GM21737 (cell line): ENCODE measurements around the gene KCNH1.

Experiments used
- ATAC-seq: cut with Tn5 transposase; IDR thresholded peaks from one replicate; pipeline ENCODE4 v1.9.1; 2021; ENCODE audit warnings: mild to moderate bottlenecking, moderate library complexity; ENCODE audit not compliant: unreplicated experiment

Gene KCNH1

DNA sequence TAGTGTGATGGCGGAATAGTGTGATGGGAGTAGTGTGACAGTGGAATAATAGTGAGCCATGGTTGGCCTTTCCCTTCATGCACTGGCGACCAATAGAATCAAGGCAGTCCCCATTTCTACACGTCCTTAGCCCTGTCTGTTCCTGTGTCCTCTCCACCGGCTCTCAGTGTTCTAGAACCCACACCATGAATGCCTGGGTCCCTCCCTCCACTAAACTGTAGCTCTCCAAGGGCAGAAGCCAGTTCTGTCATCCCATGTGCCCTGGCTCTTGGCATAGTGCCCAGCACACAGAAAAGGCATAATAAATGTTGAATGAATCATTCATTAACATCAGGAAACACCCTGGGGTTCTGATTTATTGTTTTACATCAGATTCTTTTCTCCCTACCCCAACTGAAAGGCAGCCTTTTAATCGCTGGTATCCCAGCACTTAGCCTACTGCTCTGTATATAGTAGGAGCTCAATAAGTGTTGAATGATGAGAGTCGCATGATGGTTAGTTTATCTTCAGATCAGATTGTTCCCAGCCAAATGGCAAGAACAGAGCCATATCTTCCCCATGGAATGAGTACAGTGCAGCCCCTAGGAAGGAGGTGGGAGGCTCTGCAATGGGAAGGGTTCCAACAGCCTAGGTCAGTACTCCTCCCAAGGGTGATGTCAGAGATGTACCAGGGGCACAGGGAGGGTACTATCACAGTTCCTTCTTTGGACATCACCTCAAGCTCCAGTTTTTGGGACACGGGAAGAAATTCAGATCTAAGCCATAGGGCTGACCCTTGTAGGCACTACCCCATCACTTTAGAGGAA is 479.6 kb downstream of the KCNH1 start:
- ATAC-seq = no peak

DNA sequence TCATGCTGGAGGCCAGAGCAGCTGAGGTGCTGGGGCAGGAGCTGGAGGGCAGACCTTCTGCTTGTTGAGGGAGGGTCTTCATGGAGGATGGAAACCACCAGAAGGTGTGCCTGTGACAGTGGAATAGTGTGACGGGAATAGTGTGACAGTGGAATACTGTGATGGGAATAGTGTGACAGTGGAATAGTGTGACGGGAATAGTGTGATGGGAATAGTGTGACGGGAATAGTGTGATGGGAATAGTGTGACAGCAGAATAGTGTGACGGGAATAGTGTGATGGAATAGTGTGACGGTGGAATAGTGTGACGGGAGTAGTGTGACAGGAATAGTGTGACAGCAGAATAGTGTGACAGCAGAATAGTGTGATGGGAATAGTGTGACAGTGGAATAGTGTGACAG is 480.2 kb downstream of the KCNH1 start:
- ATAC-seq = no peak

DNA sequence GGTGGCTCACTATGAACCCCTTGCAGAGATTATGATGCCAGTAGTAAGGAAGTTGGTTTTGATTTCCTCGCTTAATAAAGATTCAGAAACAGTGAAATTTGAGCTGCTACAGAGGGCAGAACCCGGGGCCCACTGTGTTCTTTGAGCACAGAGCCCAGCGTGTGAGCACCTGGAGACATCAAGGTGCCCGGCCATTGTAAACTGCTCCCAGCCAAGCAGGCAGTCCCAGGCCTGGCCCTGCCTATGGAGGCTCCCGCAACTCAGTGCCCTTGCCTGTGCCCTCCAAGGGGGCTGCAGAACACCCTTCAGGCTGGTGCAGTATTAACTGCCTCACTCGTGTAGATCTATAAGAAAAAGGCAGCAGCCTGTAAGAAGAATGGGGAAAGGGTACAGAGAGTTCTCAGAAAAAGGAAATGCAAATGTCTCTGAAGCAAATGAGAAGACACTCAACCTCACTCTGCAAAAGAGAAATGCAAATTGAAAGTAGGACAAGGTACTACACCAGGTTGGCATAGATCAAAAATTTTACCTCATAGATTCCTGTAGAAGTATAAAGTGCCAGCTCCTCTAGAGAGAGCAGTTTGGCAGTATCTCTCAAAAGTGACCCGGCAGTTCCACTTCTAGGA is 481.5 kb downstream of the KCNH1 start:
- no peak for ATAC-seq

DNA sequence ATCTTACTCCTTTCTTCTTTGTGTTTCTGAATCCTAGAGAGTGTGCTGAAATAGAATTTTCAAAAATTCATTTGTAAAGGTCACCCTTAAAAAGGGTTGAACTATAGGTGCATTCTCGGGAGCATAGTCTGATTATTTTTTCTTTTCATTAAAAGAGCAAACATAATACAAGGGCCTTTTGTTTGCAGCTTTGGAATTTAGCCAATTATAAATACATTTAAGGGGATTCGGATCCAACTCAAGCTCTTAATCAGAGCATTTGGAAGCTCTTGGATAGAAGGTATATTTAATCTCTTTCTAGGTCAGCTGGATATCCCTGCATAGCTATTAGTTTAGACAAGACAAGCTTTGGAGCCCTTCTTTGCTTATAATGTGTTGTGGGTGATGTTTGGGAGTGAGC is 483.5 kb downstream of the KCNH1 start:
- no peak for ATAC-seq

DNA sequence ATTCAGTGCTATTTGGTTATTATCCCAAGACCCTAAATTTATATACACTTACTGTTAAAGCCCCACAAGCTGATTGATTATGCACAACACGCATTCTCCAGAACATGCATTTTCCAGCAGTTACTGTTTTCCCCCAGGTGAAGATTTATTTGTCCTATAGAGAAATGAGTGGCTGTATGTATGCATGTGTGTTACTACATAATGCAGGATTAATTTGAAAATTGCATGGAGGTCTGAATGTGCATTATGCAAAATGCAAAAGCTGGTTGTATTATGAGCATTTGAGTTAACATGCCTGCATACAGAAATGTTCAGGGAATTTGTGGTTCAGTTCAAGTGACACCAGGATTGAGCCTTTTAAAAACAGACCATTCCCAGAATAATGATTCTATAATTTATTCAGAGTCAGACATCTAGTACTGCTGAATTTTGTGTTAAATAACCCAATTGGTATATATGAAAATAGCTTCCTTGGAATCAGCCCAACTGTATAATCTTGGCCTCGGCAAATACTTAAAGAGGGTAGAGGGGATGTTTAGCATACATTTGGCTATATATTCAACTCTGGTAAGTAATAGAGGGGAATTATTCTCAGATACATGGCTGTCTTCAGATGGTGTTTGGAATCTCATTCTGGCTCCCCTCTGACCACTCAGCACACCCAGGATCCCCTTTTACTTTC is 485.2 kb downstream of the KCNH1 start:
- no peak for ATAC-seq

DNA sequence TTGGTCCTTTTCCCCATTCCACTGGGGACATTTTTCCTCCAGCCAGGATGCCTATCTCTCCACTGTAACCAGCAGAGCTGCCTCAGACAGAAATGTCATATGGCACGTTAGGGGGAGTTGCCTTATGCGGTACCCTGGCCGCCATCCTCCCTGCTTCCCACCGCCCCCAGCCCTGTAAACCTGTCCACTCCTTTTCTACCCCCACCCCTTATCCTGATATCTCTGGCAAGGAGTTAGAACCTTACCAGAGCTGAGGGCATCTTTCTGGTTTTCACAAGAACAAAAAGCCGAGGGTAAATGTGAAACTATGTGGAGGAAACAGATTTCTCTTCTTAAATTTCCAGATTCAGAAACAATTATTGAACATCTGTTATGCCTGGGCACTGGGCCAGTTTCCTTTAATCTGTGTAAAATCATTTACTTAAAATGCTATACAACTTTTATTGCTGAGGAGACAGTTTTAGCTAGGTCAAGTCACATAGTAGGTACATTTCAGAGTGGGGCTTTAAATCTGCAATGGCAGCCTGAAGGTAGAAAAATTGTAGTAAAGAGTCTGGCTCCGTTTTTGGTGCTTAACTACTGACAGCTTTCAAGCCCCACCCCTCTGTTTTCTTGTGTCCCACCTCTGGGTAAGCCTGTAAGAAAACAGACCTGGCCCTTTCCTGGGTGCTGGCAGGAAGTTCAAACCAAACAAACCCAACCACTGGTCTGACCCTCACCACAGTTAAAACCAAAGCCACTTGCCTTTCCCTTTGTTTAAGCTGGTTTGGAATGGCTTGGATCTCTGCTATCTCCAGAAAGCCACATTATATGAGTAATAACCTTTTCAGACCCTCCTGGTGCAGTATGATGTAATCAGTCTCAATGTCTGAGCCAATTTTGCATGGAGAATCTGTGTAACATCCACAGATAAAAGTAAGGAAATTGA is 486.3 kb downstream of the KCNH1 start:
- no peak for ATAC-seq

DNA sequence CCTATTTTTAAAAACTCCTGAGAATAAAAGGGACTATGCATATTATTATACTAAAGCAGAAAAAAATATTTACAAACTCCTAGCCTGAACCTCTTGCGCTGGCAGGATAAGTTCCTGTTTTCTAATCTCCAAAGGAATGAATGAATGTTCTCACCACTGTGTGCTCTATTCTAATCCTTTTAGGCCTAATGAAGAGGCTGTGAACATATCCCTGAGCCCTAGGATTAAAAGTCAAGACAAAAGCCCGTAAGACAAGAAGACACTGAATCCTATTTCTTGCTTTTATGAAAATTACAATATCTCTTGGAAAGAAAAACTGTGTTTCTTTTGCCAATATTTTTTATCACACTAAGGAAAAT is 487.7 kb downstream of the KCNH1 start:
- no peak for ATAC-seq

DNA sequence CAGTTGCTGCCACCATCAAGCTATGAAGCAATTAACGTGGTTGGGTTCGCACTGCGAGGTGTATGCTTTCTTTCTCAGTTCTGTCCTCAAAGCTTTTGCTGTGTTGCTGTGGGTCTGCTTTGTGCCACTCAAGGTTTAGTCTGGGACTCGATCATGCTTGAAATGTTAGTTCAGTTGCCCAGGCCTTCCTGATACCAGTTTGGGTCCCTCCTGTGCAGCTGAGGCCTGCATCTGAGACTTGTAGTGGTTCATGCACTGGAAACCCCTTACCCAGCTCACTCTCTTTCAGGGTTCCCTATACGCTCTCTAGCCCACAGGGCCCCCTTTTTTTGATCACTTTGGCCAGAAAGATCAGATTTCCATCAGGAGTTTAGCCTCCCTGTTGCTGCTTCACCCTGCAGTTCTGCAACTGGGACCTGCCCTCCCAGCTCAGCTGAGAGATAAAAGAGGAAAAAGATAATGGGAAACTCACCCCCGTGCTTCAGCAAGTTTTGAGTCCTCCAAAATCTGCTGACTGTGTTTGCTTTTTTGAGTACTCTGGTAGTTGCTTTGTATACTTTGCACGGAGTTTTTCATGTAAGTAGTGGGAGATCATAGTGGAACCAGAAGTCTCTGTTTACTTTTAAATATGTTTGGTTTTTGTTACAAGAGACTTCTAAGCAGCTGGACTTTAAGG is 488.2 kb downstream of the KCNH1 start:
- no peak for ATAC-seq

DNA sequence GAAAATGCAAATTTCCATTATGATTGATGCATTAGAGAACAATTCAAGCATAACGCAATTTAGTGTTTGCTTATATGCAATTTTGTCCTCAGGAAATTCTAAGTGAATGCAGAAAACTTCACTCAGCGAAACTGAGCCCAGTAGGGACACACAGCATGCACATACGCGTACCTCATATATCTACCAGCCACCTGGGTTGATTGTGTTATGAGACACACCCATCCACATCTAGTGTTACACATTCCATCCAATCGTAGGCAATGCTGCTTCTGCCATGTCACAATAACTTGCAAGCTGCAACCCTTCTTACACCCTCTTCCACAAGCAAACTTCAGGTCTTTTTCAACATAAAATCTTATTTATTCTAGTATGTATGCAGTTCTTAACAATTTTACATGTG is 492.4 kb downstream of the KCNH1 start:
- ATAC-seq = no peak

DNA sequence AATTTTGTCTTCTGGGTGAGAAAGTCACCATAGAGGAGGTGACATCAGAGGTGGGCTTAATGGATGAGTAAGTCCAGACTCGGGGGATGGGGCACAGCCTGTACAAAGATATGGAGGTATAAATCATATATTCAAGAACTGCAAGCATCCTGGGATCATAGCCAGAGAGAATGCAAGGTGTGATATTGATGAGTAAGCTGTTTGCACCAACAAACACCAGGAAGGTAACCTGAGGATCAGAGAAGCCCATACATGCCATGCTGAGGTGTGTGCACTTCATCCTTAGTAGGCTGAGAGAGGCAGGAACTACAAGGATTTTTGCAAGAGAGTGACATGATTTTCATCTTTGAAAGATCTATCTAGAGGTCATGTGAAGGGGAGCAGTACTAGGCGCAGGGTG is 498.8 kb downstream of the KCNH1 start:
- no peak for ATAC-seq

DNA sequence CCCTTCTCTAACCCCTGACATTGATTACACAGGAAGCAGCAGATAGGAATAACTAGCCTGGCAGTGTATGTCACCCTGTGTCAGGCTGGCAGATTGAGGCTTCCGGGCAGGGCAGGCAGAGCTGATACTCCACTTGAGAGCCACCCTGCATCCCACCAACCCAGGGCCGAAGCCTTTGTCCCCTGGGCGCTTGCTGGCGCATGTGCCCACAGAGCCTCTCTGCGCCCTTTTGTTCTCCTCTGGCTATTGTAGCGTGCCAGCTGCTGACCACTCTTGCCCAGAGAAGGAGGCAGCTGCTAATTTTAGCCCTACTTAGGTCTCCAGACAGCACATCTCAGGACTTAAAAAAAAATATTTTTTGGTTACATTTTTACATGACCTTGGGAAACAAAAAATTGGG is 500.3 kb downstream of the KCNH1 start:
- no peak for ATAC-seq

DNA sequence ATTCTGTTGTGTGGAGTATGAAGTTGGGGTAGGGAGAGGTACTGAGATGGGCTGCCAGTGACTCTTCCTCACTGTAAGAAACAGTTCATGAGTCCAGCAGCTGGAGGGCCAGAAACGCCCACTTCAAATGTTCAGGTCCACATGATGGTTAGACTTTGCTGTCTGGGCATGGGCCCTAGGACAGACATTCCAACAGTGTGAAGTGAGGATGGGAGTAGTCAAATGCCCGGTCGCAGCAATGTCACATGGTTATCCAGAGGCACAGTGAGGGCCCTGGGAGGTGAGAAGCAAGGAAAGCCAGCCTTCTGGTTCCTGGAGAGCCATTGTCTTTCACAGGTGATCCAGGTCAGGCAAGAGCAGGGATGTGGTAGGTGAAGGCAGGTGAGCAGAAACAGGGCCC is 500.8 kb downstream of the KCNH1 start:
- ATAC-seq = no peak

DNA sequence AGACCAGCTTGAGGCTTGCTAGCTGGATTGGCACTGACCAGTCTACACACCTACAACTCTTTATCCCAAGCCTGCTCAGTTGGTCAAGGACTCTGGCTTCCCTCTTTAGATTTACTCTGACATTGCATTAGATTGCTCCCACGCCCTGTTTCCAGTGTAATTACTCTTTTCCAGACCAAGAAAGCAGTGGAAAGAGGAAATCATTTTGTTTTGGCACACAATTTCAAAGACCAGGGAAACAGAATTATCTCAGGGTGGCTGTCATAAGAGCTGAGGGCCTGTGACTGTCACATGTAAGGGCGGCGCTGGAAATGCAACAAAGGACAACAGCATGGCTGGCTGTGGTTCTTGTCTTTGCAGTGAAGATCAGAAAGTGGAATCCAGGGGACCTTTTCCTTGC is 502.5 kb downstream of the KCNH1 start:
- no peak for ATAC-seq

DNA sequence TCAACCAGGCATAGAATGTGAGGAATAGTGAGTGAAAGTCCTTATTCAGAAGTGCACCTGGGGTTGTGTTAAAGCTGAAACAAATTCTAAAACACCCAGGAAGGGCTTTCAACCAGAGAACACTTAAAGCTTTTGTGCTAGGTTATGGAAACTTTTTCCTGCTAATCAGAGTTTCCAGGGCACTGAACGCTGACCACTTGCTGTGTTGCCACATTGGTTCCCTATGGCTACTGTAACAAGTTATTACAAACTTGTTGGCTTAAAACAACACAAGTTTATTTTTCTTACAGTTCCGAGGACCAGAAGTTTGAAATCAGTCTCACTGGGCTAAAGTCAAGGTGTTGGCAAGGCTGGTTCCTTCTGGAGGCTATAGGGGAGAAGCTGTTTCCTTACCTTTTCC is 504.7 kb downstream of the KCNH1 start:
- ATAC-seq = no peak

DNA sequence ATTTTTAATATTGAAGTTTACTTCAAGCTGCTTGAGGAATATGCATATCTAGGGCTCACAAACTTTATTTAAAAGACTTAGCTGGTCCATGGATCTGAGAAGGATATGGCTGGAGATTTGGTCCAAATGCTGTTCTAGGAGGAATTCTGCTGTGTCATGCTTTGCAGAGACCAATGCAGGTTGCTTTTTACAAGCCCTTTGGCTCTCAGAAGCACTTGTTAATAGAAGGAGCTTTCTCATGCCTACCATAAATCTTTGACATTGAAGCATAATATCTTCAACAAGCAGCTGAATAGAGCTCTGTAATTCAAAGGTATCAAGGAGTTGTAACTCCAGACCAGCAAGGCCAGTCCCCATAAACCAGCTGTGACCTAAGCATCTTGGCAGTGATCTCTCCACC is 506.2 kb downstream of the KCNH1 start:
- no peak for ATAC-seq
